GM19043 (cell line): ENCODE results near the gene PAK5.

Experiments used
- ATAC-seq: cut with Tn5 transposase; IDR thresholded peaks from one replicate; pipeline ENCODE4 v1.9.1; 2021; ENCODE audit warnings: low read depth; ENCODE audit not compliant: unreplicated experiment

PAK5 gene

GRCh38 chr20:9503526-9504245, 335.2 kb downstream of the PAK5 start:
- ATAC-seq = no peak

GRCh38 chr20:9501473-9501872, 337.4 kb downstream of the PAK5 start:
- no peak for ATAC-seq

GRCh38 chr20:9500121-9500520, 338.8 kb downstream of the PAK5 start:
- no peak for ATAC-seq

GRCh38 chr20:9499126-9499899, 339.6 kb downstream of the PAK5 start:
- ATAC-seq = no peak

GRCh38 chr20:9498322-9498721, 340.6 kb downstream of the PAK5 start:
- ATAC-seq = no peak

GRCh38 chr20:9496155-9496554, 342.7 kb downstream of the PAK5 start:
- ATAC-seq = no peak

- ATAC-seq = no peak
Measured at GRCh38 chr20:9495701-9496100, 343.2 kb downstream of the PAK5 start.

GRCh38 chr20:9493803-9494202, 345.1 kb downstream of the PAK5 start:
- no peak for ATAC-seq

- no peak for ATAC-seq
Measured at GRCh38 chr20:9492067-9492466, 346.8 kb downstream of the PAK5 start.

- ATAC-seq = no peak
Measured at GRCh38 chr20:9491324-9491723, 347.6 kb downstream of the PAK5 start.

- ATAC-seq = no peak
Measured at GRCh38 chr20:9490631-9491030, 348.2 kb downstream of the PAK5 start.

- no peak for ATAC-seq
Measured at GRCh38 chr20:9490161-9490560, 348.7 kb downstream of the PAK5 start.

- ATAC-seq = no peak
Measured at GRCh38 chr20:9488063-9488462, 350.8 kb downstream of the PAK5 start.
